ENCODE results near the gene TAF4B.

TAF4B gene

GRCh38 chr18:26205318-26205717 lies 20.9 kb upstream of the TAF4B start:
- H3K4me3 ChIP-seq (ENCODE audit: low read depth, low read length) = no peak overlapping the region
- no peaks in the 10 kb centered on the region for H3K36me3 ChIP-seq (ENCODE audit: control insufficient read depth in 2 of 2, insufficient read depth in 1 of 2, low read length in 2 of 2)
- no peaks in the 10 kb centered on the region for H3K4me1 ChIP-seq (ENCODE audit: control insufficient read depth, insufficient read depth, low read length)
- H3K9me3 ChIP-seq (ENCODE audit: control insufficient read depth, insufficient read depth, low read depth, low read length) = no peaks in the 10 kb centered on the region
- POLR2A ChIA-PET = no interaction called here
- TF ChIP-seq ZNF514 (tag by site-specific recombination; IDR thresholded peaks at IDR 0.05) (no peak), ZNF513 (tag by site-specific recombination; IDR thresholded peaks at IDR 0.05) (peak; percentile 92)
- no peak overlapping the region for H3K27ac ChIP-seq (ENCODE audit: extremely low read depth, low read depth, low read length)
- CTCF ChIA-PET = no interaction called here

GRCh38 chr18:26206488-26206887 lies 19.8 kb upstream of the TAF4B start:
- TF ChIP-seq ZNF146 (tag by site-specific recombination; IDR thresholded peaks at IDR 0.05) = no peak
- no peak for TF ChIP-seq BCL6B (tag by site-specific recombination; IDR thresholded peaks at IDR 0.05)
- Histone ChIP-seq H3K9me3 (ENCODE audit: control insufficient read depth, insufficient read depth, low read depth, low read length) (no peaks in the 10 kb centered on the region), H3K27ac (ENCODE audit: extremely low read depth, low read depth, low read length) (no peak overlapping the region), H3K36me3 (ENCODE audit: control insufficient read depth in 2 of 2, insufficient read depth in 1 of 2, low read length in 2 of 2) (no peaks in the 10 kb centered on the region), H3K4me1 (ENCODE audit: control insufficient read depth, insufficient read depth, low read length) (no peaks in the 10 kb centered on the region), H3K4me3 (ENCODE audit: low read depth, low read length) (no peak overlapping the region)
- ChIA-PET POLR2A (interaction anchor here (0.6 kb wide), 1 partner anchor 44 kb away, joined by 3 read pairs; no protein-coding TSS in a partner anchor), CTCF (interaction anchor here (0.6 kb wide), 1 partner anchor 411 kb away, joined by 3 read pairs; no protein-coding TSS in a partner anchor)

- no peak overlapping the region for H3K27ac ChIP-seq (ENCODE audit: extremely low read depth, low read depth, low read length)
- H3K9me3 ChIP-seq (ENCODE audit: control insufficient read depth, insufficient read depth, low read depth, low read length) = no peaks in the 10 kb centered on the region
- TF ChIP-seq ZNF473 (tag by site-specific recombination; IDR thresholded peaks at IDR 0.05) (no peak), ZNF654 (tag by site-specific recombination; IDR thresholded peaks at IDR 0.05; ENCODE audit: low read depth) (no peak), ZNF518A (tag by site-specific recombination; conservative IDR thresholded peaks at IDR 0.05; ENCODE audit: low read depth) (no peak), ZNF221 (tag by site-specific recombination; IDR thresholded peaks at IDR 0.05; ENCODE audit: borderline replicate concordance) (no peak), PBX3 (CRISPR knock-in tag; IDR thresholded peaks at IDR 0.05) (no peak), WT1 (tag by site-specific recombination; IDR thresholded peaks at IDR 0.05) (no peak), ZNF610 (tag by site-specific recombination; IDR thresholded peaks at IDR 0.05; ENCODE audit: borderline replicate concordance) (no peak), ZFHX2 (tag by site-specific recombination; conservative IDR thresholded peaks at IDR 0.05) (no peak), EGR2 (tag by site-specific recombination; IDR thresholded peaks at IDR 0.05; ENCODE audit: low read depth) (no peak), ZNF701 (tag by site-specific recombination; IDR thresholded peaks at IDR 0.05) (no peak), ZNF169 (tag by site-specific recombination; IDR thresholded peaks at IDR 0.05) (no peak), ZBTB7A (tag by site-specific recombination; IDR thresholded peaks at IDR 0.05; ENCODE audit: low read depth) (no peak), ZNF292 (tag by site-specific recombination; IDR thresholded peaks at IDR 0.05; ENCODE audit: borderline replicate concordance, low read depth) (no peak)
- H3K4me3 ChIP-seq (ENCODE audit: low read depth, low read length) = no peak overlapping the region
- no peaks in the 10 kb centered on the region for H3K4me1 ChIP-seq (ENCODE audit: control insufficient read depth, insufficient read depth, low read length)
- CTCF ChIA-PET = interaction anchor here (0.6 to 0.9 kb wide), 2 partner anchors 99 to 174 kb away, joined by 3 to 6 read pairs; no protein-coding TSS in a partner anchor
- POLR2A ChIA-PET = no interaction called here
- H3K36me3 ChIP-seq (ENCODE audit: control insufficient read depth in 2 of 2, insufficient read depth in 1 of 2, low read length in 2 of 2) = no peaks in the 10 kb centered on the region
Observed at GRCh38 chr18:26207937-26208336, 18.3 kb upstream of the TAF4B start.

All from HEK293 (cell line).